Measurements from ENCODE around the gene RABGGTB. TPM values are rescaled to one million over a fixed set of nuclear protein-coding genes. Genes with fewer than 3 reads are reported as not detected.
A peak's percentile ranks its signal among the peaks of the same experiment; 100 is the strongest.
"Not testable (repeated sequence)": the region's sequence is repeated elsewhere in the genome, so short reads cannot be mapped to it uniquely, and the experiment has no call there.

The RABGGTB gene
- 57.2 TPM for total RNA-seq

DNA sequence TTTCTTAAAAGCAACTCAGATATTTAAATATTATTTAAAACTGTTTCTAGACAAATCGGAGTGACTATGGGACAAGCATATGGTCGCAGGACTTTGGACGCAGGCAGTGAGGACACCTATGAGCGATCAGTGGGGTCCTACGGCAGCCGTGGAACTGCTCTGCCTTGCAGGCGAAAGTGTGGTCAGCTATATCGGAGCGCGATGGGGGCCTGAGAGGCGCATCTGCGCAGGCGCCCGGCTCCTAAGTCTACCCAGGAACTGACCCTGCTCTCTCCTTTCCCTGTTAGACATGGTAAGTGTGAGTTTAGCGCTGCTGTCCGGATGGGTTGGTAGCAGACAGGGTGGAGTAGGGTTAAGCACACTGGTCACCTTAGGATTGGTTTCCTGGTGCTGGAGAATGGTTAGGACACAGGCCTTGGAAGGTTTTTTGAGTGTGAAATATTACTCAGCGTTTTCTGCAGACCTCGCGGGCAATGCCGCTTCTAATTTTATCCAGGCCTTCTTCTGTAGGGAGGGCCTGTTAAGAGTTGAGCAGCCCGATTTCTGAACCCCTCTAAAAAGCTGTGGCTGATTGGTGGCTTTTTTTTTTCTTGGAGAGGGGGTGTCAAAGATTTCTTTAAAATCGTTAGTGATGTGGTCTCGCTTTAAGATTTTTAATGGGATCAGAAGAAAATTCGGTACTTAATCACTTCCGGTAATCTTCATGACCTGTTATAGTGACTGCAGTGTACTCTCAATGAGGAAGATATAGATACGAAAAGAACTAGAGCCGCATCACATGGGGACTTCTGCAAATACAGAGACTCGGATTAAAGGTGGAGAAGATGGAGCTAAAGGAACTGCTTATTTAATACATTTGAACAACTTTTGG, at the start of gene RABGGTB:
RABGGTB (plus strand) TSS at position 274 of the 871 bp plus-strand sequence; CDS start at position 290, 16 bp downstream.
- peak; percentile 100 for ATAC-seq
- intact Hi-C loops (cut with DNase I), result no loop called here
- peak; percentile 95 for DNase-seq (ENCODE audit: low spot score)

DNA sequence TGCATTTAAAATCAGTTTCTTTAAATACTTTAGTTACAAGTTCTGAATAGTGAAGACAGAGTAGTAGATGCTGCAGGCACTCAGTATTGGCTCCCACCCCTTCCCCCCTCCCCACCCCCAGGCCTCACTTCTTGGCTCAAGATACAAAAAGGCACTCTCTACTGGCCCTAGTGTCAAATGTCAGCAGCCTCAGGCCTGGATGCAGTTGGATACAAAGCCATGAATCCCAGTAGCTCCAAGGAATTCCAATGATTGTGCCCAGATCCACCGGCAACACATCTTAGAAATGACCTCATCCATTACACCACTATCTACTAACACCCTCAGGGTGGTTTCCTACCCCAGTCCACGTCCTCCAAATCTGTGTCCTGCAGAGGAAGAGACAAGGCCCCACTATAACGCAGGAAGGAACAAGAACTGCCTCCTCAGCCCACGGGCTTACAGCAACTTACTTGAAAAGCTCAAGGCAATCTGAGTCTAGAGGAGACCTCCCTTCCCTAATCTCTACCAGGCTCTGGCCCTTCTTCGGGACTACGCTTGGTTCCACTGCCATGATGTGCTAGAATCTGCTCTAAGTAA, 43.9 kb upstream of the RABGGTB start:
- no peak for DNase-seq (ENCODE audit: low spot score)
- no peak for ATAC-seq
- intact Hi-C loops (cut with DNase I), result no loop called here

DNA sequence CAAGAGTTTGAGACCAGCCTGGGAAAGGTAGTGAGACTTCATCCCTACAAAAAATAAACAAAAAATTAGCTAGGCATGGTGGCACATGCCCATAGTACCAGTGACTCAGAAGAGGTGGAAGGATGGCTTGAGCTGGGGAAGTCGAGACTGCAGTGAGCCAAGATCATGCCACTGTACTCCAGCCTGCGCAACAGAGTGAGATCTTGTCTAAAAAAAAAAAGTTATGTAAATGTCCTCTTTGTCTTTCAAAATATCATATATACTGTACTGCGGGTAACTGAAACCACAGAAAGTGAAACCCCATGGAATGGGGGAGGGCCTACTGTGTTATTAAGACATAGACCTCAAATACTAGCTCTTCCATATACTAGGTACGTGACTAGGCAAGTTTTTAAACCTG, 40.8 kb upstream of the RABGGTB start:
- intact Hi-C loops (cut with DNase I), result no loop called here
- ATAC-seq, result no peak
- no peak for DNase-seq (ENCODE audit: low spot score)

DNA sequence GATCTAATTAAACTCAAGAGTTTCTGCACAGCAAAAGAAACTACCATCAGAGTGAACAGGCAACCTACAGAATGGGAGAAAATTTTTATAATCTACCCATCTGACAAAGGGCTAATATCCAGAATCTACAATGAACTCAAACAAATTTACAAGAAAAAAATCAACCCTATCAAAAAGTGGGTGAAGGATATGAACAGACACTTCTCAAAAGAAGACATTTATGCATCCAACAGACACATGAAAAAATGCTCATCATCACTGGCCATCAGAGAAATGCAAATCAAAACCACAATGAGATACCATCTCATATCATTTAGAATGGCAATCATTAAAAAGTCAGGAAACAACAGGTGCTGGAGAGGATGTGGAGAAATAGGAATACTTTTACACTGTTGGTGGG, 28.8 kb upstream of the RABGGTB start:
- ATAC-seq; DNase-seq (ENCODE audit: low spot score); intact Hi-C loops (cut with DNase I): not testable (repeated sequence)

DNA sequence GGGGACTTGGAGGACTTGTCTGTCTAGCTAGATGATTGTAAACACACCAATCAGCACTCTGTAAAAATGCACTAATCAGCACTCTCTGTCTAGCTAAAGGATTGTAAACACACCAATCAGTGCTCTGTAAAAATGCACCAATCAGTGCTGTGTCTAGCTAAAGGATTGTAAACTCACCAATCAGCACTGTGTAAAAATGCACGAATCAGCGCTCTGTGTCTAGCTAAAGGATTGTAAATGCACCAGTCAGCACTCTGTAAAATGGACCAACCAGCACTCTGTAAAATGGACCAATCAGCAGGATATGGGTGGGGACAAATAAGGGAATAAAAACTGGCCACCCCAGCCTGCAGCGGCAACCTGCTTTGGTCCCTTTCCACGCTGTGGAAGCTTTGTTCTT, 27.5 kb upstream of the RABGGTB start:
- DNase-seq (ENCODE audit: low spot score); intact Hi-C loops (cut with DNase I); ATAC-seq: not testable (repeated sequence)

DNA sequence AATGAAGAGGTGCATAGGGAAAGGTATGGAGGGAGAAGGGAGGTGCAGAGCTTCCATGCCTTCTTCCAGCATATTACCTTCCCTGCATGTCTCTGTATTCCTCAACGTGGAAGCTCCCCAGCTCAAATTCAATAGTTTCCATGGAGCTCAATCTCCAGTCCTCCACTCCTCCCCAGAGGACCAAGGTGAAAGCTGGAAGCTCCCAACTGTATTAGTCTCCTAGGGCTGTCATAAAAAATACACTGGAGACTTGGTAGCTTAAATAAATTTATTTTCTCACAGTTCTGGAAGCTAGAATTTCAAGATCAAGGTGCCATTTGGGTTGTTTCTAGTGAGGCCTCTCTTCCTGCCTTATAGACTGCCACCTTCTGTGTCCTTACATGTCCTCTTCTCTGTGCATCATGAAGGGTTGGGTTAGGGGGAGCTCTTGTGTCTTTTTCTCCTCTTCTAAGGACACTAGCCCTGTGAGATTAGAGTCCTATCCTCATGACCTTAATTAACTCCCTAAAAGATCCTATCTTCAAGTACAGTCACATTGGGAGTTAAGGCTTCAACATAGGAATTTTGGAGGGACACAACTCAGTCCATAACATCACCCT, 21.9 kb upstream of the RABGGTB start:
- DNase-seq (ENCODE audit: low spot score), result no peak
- ATAC-seq, result no peak
- intact Hi-C loops (cut with DNase I), result no loop called here

DNA sequence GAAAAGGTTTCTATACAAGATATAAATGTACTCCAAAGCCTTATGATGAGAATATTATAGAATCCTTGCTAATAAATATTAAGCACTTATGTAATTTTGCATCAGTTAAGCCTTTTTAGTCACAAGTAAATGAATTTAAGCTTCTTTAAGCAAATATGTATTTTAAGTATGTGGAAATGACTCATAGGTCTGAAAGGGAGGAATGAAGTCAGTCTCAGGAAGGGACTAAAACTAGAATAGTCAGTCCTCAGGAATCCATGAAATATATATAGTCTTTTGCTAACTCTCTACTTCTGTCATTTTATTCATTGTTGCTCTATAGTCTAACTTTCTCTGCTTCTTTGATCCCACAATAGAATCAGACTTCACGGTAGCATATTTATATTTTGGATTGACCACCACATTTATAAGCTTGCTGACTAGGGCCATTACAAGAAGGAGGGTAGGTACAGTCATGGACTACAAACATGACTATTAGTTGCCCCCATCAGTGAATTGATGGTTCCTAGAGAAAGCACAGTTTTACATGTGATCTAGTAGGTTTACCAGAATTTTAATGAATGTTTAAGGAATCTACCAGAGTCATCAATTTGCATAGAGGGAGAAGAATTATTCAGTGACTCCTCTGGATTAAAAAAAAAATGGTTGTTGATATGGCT, 20.2 kb upstream of the RABGGTB start:
- ATAC-seq, result no peak
- intact Hi-C loops (cut with DNase I), result no loop called here
- DNase-seq (ENCODE audit: low spot score), result no peak

DNA sequence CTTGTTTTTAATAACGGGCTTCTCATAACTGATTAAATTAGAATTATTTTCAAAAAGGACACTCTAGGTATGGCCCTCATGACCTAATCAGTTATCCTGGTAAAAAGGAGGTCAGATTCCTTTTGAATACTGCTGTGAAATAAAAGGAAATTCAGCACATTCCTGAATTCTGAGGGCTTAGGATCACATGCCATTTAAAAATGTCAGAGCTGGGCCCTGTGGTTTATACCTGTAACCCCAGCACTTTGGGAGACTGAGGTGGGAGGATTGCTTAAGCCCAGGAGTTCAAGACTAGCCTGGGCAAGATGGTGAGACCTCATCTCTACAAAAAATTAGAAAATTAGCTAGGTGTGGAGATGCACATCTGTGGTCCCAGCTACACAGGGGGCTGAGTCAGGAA, 18.0 kb upstream of the RABGGTB start:
- DNase-seq (ENCODE audit: low spot score), result no peak
- no peak for ATAC-seq
- intact Hi-C loops (cut with DNase I), result no loop called here

DNA sequence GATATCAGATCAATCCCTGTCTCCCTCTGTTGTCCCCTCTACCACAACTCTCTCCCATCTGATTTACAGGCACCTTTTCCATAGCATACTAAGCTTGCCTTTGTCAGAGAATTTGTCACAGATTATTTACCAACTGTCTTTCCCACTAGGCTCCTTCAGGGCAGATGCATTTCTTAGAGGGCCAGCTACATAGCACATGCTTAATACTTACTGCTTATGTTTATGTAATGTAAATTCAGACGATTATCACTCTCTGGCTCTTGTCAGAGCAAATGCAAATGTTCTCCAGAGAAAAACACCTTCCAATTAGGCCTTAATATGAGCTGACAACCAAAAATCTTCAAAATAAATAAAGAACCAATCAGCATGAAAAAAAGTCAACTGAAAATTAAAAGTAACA, 15.3 kb upstream of the RABGGTB start:
- intact Hi-C loops (cut with DNase I), result no loop called here
- no peak for ATAC-seq
- DNase-seq (ENCODE audit: low spot score), result no peak

DNA sequence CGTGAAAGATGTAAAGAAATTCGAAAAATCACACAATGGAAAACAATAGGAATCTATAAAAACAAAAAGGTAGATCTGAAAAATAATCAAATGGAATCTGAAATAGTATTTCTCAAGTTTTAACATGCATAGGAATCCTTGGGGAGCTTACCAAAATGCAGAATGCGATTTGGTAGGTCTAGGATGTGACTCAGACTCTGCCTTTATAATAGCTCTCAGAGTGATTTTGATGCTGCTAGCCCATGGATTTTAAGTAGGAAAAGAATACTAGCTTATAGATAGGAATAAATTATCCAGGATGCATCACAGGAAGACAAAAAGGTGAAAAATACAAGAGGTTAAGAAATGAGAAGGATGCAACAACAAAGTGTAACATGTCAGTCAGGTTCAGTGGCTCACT, 14.1 kb upstream of the RABGGTB start:
- no peak for DNase-seq (ENCODE audit: low spot score)
- ATAC-seq, result no peak
- intact Hi-C loops (cut with DNase I), result no loop called here

DNA sequence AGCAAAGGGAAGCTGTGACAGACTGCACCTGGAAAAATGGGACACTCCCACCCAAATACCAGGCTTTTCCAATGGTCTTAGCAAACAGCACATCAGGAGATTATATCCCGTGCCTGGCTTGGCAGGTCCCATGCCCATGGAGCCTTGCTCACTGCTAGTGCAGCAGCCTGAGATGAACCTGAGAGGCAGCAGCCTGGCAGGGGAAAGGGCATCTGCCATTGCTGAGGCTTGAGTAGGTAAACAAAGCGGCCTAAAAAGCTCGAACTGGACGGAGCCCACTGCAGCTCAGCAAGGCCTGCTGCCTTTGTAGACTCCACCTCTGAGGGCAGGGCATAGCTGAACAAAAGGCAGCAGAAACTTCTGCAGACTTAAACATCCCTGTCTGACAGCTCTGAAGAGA, 8.2 kb upstream of the RABGGTB start:
- ATAC-seq; DNase-seq (ENCODE audit: low spot score); intact Hi-C loops (cut with DNase I): not testable (repeated sequence)

DNA sequence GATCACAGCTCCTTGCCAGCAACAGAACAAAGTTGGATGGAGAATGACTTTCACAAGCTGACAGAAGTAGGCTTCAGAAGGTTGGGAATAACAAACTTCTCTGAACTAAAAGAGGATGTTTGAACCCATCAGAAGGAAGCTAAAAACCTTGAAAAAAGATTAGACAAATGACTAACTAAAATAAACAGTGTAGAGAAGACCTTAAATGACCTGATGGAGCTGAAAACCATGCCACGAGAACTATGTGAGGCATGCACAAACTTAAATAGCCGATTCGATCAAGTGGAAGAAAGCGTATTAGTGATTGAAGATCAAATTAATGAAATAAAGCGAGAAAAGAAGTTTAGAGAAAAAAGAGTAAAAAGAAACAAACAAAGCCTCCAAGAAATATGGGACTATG, 7.4 kb upstream of the RABGGTB start:
- DNase-seq (ENCODE audit: low spot score); intact Hi-C loops (cut with DNase I); ATAC-seq: not testable (repeated sequence)

DNA sequence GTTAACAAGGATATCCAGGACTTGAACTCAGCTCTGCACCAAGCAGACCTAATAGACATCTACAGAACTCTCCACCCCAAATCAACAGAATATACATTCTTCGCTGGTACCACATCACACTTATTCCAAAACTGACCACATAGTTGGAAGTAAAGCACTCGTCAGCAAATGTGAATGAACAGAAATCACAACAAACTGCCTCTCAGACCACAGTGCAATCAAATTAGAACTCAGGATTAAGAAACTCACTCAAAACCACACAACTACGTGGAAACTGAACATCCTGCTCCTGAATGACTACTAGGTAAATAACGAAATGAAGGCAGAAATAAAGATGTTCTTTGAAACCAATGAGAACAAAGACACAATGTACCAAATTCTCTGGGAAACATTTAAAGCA, 5.9 kb upstream of the RABGGTB start:
- intact Hi-C loops (cut with DNase I); ATAC-seq; DNase-seq (ENCODE audit: low spot score): not testable (repeated sequence)

DNA sequence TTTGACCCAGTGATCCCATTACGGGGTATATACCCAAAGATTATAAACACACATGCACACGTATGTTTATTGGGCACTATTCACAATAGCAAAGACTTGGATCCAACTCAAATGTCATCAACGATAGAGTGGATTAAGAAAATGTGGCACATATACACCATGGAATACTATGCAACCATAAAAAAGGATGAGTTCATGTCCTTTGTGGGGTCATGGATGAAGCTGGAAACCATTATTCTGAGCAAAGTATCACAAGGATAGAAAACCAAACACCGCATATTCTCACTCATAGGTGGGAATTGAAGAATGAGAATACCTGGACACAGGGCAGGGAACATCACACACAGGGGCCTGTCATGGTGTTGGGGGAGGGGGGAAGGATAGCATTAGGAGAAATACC, 2.1 kb upstream of the RABGGTB start:
- DNase-seq (ENCODE audit: low spot score); intact Hi-C loops (cut with DNase I); ATAC-seq: not testable (repeated sequence)

DNA sequence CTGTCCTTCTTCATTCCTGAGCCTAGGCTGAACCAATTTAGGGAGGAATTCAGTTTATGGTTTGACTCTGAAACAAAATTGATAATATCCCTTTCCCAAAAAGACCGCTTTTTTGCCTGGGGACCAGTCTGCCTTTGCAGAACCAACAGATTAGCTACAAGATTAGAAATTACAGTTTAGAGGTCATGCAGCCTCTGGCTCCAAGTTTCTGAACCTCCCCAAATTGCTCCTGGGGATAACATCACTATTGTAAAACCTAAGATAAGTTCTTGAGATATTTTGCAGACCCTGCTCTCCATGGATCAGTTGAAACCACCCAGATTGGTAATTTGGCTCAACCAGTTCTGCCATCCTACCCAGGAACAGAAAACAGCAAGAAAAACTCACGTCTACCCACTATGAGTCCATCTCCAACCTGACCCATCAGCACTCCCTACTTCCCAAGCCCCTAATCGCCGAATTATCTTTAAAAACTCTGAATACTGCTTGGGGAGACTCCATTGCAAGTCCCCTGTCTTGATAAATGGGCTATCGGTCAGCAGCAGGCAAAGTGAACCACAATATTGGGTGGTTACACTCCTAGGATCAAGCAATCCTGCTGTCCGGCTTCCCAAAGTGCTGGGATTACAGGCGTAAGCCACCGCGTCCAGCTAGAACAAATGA, 605 bp upstream of the RABGGTB start:
- intact Hi-C loops (cut with DNase I), result no loop called here
- DNase-seq (ENCODE audit: low spot score) (no peak), ATAC-seq (peak; percentile 70)

DNA sequence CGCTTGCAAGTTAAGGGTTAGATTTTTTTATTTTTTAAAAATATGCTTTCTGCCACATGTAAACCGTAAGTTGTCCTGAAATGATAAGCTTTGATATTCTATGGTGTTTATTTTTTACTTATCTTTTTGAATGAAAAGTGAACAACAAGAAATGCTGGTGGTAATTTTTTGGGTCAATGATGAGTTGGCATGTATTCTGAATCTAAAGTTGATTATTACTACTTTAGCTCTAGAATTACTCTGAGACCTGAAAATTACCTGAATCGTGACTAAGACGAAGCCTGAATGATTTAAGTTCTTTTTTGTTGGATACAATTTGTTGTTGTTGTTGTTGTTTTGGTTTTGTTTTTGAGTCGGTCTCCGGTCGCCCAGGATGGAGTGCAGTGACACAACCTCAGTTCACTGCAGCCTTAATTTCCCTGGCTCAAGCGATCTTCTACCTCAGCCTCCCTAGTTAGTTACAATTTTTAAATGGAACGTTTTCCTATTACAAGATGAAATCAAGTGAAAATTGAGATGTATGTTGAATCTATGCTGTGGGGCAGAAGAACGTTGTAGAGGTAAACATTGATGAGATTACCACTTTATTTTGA, 941 bp downstream of the RABGGTB start:
- DNase-seq (ENCODE audit: low spot score) (no peak), ATAC-seq (no peak)
- intact Hi-C loops (cut with DNase I), result no loop called here

DNA sequence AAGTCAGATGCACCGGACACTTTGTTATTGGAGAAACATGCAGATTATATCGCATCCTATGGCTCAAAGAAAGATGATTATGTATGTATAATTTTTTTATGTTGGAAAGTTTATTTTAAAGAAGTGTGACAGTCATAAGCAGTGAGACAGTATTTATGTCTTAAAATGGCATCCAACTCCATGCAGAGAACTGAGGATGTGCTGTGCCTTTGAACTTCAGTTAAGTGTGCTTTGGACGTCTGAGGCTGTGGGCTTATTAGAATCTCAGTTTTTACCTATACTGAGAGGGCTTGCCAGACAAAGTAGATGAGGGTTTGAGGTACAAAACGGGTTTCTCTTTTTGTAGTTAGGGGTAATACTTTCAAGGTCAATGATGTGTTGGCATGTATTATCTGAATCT, 1.5 kb downstream of the RABGGTB start:
- intact Hi-C loops (cut with DNase I), result no loop called here
- DNase-seq (ENCODE audit: low spot score) (no peak), ATAC-seq (no peak)

DNA sequence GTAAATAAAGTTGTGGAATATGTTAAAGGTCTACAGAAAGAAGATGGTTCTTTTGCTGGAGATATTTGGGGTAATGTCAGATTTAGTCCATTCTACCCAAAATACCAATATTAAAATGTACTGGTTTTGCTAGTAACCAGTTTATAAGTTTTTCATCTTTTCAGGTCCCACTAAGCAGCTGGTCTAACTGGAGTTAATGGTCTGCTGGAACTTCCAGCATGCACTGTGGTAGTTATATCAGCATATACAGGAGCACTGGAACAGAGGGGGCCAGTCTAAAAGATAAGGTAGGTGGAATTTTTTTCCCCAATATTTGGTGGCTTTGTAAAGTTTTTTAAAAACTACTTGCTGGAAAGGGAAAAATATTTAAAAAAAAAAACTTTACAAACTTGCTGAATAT, 3.9 kb downstream of the RABGGTB start:
- no peak for ATAC-seq
- intact Hi-C loops (cut with DNase I), result no loop called here
- no peak for DNase-seq (ENCODE audit: low spot score)

DNA sequence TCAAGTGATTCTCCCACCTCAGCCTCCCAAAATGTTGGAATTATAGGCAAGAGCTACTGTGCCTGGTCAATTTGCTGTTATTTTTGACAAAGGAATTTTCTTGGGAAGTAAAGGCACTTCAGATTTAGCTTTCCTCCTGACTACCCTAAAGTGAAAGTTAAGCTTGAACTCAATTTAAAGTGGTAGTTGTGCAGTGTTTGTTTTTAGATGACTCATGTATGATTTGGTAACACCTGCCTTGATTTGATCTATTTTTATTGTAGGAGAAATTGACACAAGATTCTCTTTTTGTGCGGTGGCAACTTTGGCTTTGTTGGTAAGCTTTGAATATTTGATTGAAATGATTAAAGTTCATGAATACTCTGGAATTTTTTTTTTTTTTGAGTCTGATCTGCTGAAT, 5.0 kb downstream of the RABGGTB start:
- DNase-seq (ENCODE audit: low spot score) (no peak), ATAC-seq (no peak)
- intact Hi-C loops (cut with DNase I), result no loop called here

Measured in sciatic nerve (tissue), 2 donors.